Activated CD4-positive, alpha-beta memory T cell treated with anti-CD3 and anti-CD28 coated beads for 36 hours (primary cell): ENCODE data around the gene CFLAR. TPM values are rescaled to one million over a fixed set of nuclear protein-coding genes. Genes with fewer than 3 reads are reported as not detected.

Source experiments
- CTCF ChIA-PET: fragments of 350-600 bp; sonication (Branson Sonifier 250); formaldehyde crosslinking; loops from one replicate; lab custom pipeline; 2021; ENCODE audit warnings: antibody characterized with exemption, inconsistent platforms; lab: Charles Lee
- POLR2A ChIA-PET: fragments of 350-600 bp; sonication (Branson Sonifier 250); formaldehyde crosslinking; loops from one replicate; lab custom pipeline; 2021; ENCODE audit warnings: antibody characterized with exemption; lab: Charles Lee
- DNase-seq: peaks from one replicate; pipeline ENCODE4 v3.0.0-alpha.2; 2020
- H3K27ac Mint-ChIP-seq: one replicate; pipeline ENCODE4 v1.8.0; 2021; ENCODE audit warnings: mixed read lengths
- H3K27me3 Mint-ChIP-seq: one replicate; pipeline ENCODE4 v1.8.0; 2021; ENCODE audit warnings: mixed read lengths
- H3K36me3 Mint-ChIP-seq: one replicate; pipeline ENCODE4 v1.8.0; 2021; ENCODE audit warnings: mixed read lengths
- H3K4me1 Mint-ChIP-seq: one replicate; pipeline ENCODE4 v1.8.0; 2021; ENCODE audit warnings: low read depth, mixed read lengths
- H3K4me3 Mint-ChIP-seq: one replicate; pipeline ENCODE4 v1.8.0; 2021; ENCODE audit warnings: mild to moderate bottlenecking, mixed read lengths
- H3K9me3 Mint-ChIP-seq: one replicate; pipeline ENCODE4 v1.8.0; 2021; ENCODE audit warnings: mixed read lengths
- intact Hi-C: fragments of 100-400 bp; cut with micrococcal nuclease; formaldehyde crosslinking; loops from one replicate; pipeline ENCODE4 v1.15.1; 2023
- total RNA-seq, 2 experiments: library from RNA; stranded (reverse); gene quantifications; one replicate each; pipeline ENCODE4 v1.2.3, GENCODE V29; 2021

Gene CFLAR
- total RNA-seq, 2 experiments from 2014 or later, result 325 to 343 TPM

GRCh38 chr2:201196003-201196402 is 80.0 kb downstream of the CFLAR start:
- H3K4me1 Mint-ChIP-seq, result peaks cover 49% of the 10 kb centered on the region
- no peak for DNase-seq
- H3K27ac Mint-ChIP-seq, result no peak overlapping the region
- no peaks in the 10 kb centered on the region for H3K27me3 Mint-ChIP-seq
- intact Hi-C loops, result no loop called here
- POLR2A ChIA-PET, result interaction anchor here (0.5 kb wide), 1 partner anchor 330 kb away, joined by 5 read pairs; no protein-coding TSS in a partner anchor
- H3K9me3 Mint-ChIP-seq, result no peaks in the 10 kb centered on the region
- no peak overlapping the region for H3K4me3 Mint-ChIP-seq
- CTCF ChIA-PET, result interaction anchor here (1.4 to 5.3 kb wide), 4 partner anchors 13 to 168 kb away, joined by 4 to 43 read pairs (median 22); partner anchors contain the start of gene CASP10
- peaks cover 34% of the 10 kb centered on the region for H3K36me3 Mint-ChIP-seq

GRCh38 chr2:201196803-201197202 is 80.8 kb downstream of the CFLAR start:
- Mint-ChIP-seq H3K4me3 (no peak overlapping the region), H3K9me3 (no peaks in the 10 kb centered on the region), H3K4me1 (peaks cover 43% of the 10 kb centered on the region), H3K36me3 (peaks cover 34% of the 10 kb centered on the region), H3K27ac (no peak overlapping the region), H3K27me3 (no peaks in the 10 kb centered on the region)
- ChIA-PET CTCF (interaction anchor here (1.4 to 5.3 kb wide), 3 partner anchors 14 to 167 kb away, joined by 4 to 43 read pairs (median 33); partner anchors contain the start of gene CASP10), POLR2A (no interaction called here)
- DNase-seq, result no peak
- intact Hi-C loops, result no loop called here

GRCh38 chr2:201197781-201198180 is 81.8 kb downstream of the CFLAR start:
- Mint-ChIP-seq H3K4me3 (no peak overlapping the region), H3K27ac (no peak overlapping the region), H3K9me3 (no peaks in the 10 kb centered on the region), H3K4me1 (peaks cover 34% of the 10 kb centered on the region), H3K36me3 (peaks cover 32% of the 10 kb centered on the region), H3K27me3 (no peaks in the 10 kb centered on the region)
- ChIA-PET CTCF (no interaction called here), POLR2A (no interaction called here)
- intact Hi-C loops, result no loop called here
- no peak for DNase-seq

GRCh38 chr2:201199847-201200246 is 83.9 kb downstream of the CFLAR start:
- Mint-ChIP-seq H3K27ac (no peak overlapping the region), H3K36me3 (peaks cover 25% of the 10 kb centered on the region), H3K4me3 (no peak overlapping the region), H3K4me1 (peaks cover 22% of the 10 kb centered on the region), H3K9me3 (no peaks in the 10 kb centered on the region), H3K27me3 (no peaks in the 10 kb centered on the region)
- no peak for DNase-seq
- CTCF ChIA-PET, result no interaction called here
- intact Hi-C loops, result no loop called here
- POLR2A ChIA-PET, result no interaction called here

- Mint-ChIP-seq H3K9me3 (no peaks in the 10 kb centered on the region), H3K27ac (no peak overlapping the region), H3K27me3 (no peaks in the 10 kb centered on the region), H3K4me1 (peaks cover 22% of the 10 kb centered on the region), H3K36me3 (peaks cover 25% of the 10 kb centered on the region), H3K4me3 (no peak overlapping the region)
- no peak for DNase-seq
- ChIA-PET CTCF (no interaction called here), POLR2A (interaction anchor here (1.0 kb wide), 1 partner anchor 17 kb away, joined by 5 read pairs; the partner anchor contains the start of gene CASP10)
- intact Hi-C loops, result no loop called here
Measured at GRCh38 chr2:201200345-201200744, 84.4 kb downstream of the CFLAR start.

GRCh38 chr2:201201371-201201770 is 85.4 kb downstream of the CFLAR start:
- H3K36me3 Mint-ChIP-seq, result peaks cover 15% of the 10 kb centered on the region
- H3K27me3 Mint-ChIP-seq, result no peaks in the 10 kb centered on the region
- POLR2A ChIA-PET, result interaction anchor here (1.0 kb wide), 1 partner anchor 18 kb away, joined by 5 read pairs; the partner anchor contains the start of gene CASP10
- peaks cover 18% of the 10 kb centered on the region for H3K4me1 Mint-ChIP-seq
- intact Hi-C loops, result no loop called here
- DNase-seq, result no peak
- no peak overlapping the region for H3K4me3 Mint-ChIP-seq
- no peak overlapping the region for H3K27ac Mint-ChIP-seq
- CTCF ChIA-PET, result no interaction called here
- no peaks in the 10 kb centered on the region for H3K9me3 Mint-ChIP-seq

GRCh38 chr2:201203916-201204654 is 88.1 kb downstream of the CFLAR start:
- POLR2A ChIA-PET, result no interaction called here
- no peaks in the 10 kb centered on the region for H3K9me3 Mint-ChIP-seq
- no peak for DNase-seq
- no peaks in the 10 kb centered on the region for H3K27me3 Mint-ChIP-seq
- CTCF ChIA-PET, result interaction anchor here (2.0 kb wide), 1 partner anchor 28 kb away, joined by 5 read pairs; no protein-coding TSS in a partner anchor
- no peak overlapping the region for H3K4me3 Mint-ChIP-seq
- H3K36me3 Mint-ChIP-seq, result peaks cover 14% of the 10 kb centered on the region
- intact Hi-C loops, result no loop called here
- H3K27ac Mint-ChIP-seq, result no peak overlapping the region
- H3K4me1 Mint-ChIP-seq, result peaks cover 15% of the 10 kb centered on the region

GRCh38 chr2:201204655-201205514 is 88.9 kb downstream of the CFLAR start:
- peaks cover 16% of the 10 kb centered on the region for H3K36me3 Mint-ChIP-seq
- no peaks in the 10 kb centered on the region for H3K27me3 Mint-ChIP-seq
- CTCF ChIA-PET, result no interaction called here
- no peak overlapping the region for H3K4me3 Mint-ChIP-seq
- H3K9me3 Mint-ChIP-seq, result no peaks in the 10 kb centered on the region
- H3K4me1 Mint-ChIP-seq, result peaks cover 15% of the 10 kb centered on the region
- no peak overlapping the region for H3K27ac Mint-ChIP-seq
- DNase-seq, result no peak
- intact Hi-C loops, result no loop called here
- POLR2A ChIA-PET, result no interaction called here

GRCh38 chr2:201205515-201205849 is 89.5 kb downstream of the CFLAR start:
- no peak for DNase-seq
- Mint-ChIP-seq H3K4me1 (peaks cover 16% of the 10 kb centered on the region), H3K4me3 (no peak overlapping the region), H3K9me3 (no peaks in the 10 kb centered on the region), H3K36me3 (peaks cover 16% of the 10 kb centered on the region), H3K27ac (no peak overlapping the region), H3K27me3 (no peaks in the 10 kb centered on the region)
- intact Hi-C loops, result no loop called here
- CTCF ChIA-PET, result interaction anchor here (1.5 to 2.0 kb wide), 2 partner anchors 26 to 28 kb away, joined by 3 to 6 read pairs; no protein-coding TSS in a partner anchor
- POLR2A ChIA-PET, result no interaction called here

- Mint-ChIP-seq H3K27me3 (no peaks in the 10 kb centered on the region), H3K4me1 (peaks cover 15% of the 10 kb centered on the region), H3K27ac (no peak overlapping the region), H3K36me3 (peaks cover 13% of the 10 kb centered on the region), H3K9me3 (no peaks in the 10 kb centered on the region), H3K4me3 (no peak overlapping the region)
- CTCF ChIA-PET, result interaction anchor here (1.4 kb wide), 1 partner anchor 26 kb away, joined by 3 read pairs; the partner anchor contains the start of gene CASP10
- POLR2A ChIA-PET, result no interaction called here
- intact Hi-C loops, result no loop called here
- no peak for DNase-seq
Measured at GRCh38 chr2:201208563-201209252, 92.7 kb downstream of the CFLAR start.

GRCh38 chr2:201215963-201216362 is 100.0 kb downstream of the CFLAR start:
- H3K9me3 Mint-ChIP-seq, result no peaks in the 10 kb centered on the region
- peaks cover 14% of the 10 kb centered on the region for H3K36me3 Mint-ChIP-seq
- ChIA-PET POLR2A (no interaction called here), CTCF (interaction anchor here (3.5 kb wide), 1 partner anchor 17 kb away, joined by 11 read pairs; no protein-coding TSS in a partner anchor)
- no peaks in the 10 kb centered on the region for H3K27me3 Mint-ChIP-seq
- no peak overlapping the region for H3K27ac Mint-ChIP-seq
- no peak for DNase-seq
- H3K4me1 Mint-ChIP-seq, result peaks cover 31% of the 10 kb centered on the region
- intact Hi-C loops, result no loop called here
- H3K4me3 Mint-ChIP-seq, result no peak overlapping the region
